ENCODE data around the gene HSH2D. TPM values are rescaled to one million over a fixed set of nuclear protein-coding genes. Genes with fewer than 3 reads are reported as not detected.
A peak's percentile ranks its signal among the peaks of the same experiment; 100 is the strongest.

HSH2D gene
- total and polyA plus RNA-seq, 9 of the 15 experiments (the other 6 are each of a cell fraction or from before 2014, with no cell fraction given): 0.03 to 1.1 (median 0.35) TPM; not detected in 1

GRCh38 chr19:16197188-16197621, 53.7 kb downstream of the HSH2D start (continued):
- TF ChIP-seq ZBTB33 (CRISPR knock-in tag; IDR thresholded peaks at IDR 0.05) (0 out of 2 replicates have a peak, but pooled peaks have one; percentile 4), CTCFL (IDR thresholded peaks at IDR 0.05; ENCODE audit: borderline replicate concordance, insufficient read depth, low read depth, low read length, poor library complexity, severe bottlenecking) (no peak), NFYB (IDR thresholded peaks at IDR 0.05; ENCODE audit: extremely low read depth, insufficient read length) (no peak), ZNF217 (CRISPR knock-in tag; IDR thresholded peaks at IDR 0.05) (no peak), KAT7 (CRISPR knock-in tag; IDR thresholded peaks at IDR 0.05; ENCODE audit: borderline replicate concordance) (no peak), HMG20A (CRISPR knock-in tag; conservative IDR thresholded peaks at IDR 0.05) (no peak), HNRNPUL1 (IDR thresholded peaks at IDR 0.05; ENCODE audit: low read length) (no peak), HMGXB4 (CRISPR knock-in tag; IDR thresholded peaks at IDR 0.05) (no peak), DEAF1 (CRISPR knock-in tag; IDR thresholded peaks at IDR 0.05) (no peak), SIN3B (IDR thresholded peaks at IDR 0.05; ENCODE audit: low read depth) (no peak), CREB1 (IDR thresholded peaks at IDR 0.05) (peak; percentile 35; the same call in 1 of the 2 replicates), CREB1 (CRISPR knock-in tag; IDR thresholded peaks at IDR 0.05) (no peak), RBM17 (IDR thresholded peaks at IDR 0.05; ENCODE audit: borderline replicate concordance, low read depth, low read length) (no peak), PCBP2 (IDR thresholded peaks at IDR 0.05; ENCODE audit: low read depth, low read length, poor library complexity, severe bottlenecking) (no peak)
- TF ChIP-seq, protein P1, sequence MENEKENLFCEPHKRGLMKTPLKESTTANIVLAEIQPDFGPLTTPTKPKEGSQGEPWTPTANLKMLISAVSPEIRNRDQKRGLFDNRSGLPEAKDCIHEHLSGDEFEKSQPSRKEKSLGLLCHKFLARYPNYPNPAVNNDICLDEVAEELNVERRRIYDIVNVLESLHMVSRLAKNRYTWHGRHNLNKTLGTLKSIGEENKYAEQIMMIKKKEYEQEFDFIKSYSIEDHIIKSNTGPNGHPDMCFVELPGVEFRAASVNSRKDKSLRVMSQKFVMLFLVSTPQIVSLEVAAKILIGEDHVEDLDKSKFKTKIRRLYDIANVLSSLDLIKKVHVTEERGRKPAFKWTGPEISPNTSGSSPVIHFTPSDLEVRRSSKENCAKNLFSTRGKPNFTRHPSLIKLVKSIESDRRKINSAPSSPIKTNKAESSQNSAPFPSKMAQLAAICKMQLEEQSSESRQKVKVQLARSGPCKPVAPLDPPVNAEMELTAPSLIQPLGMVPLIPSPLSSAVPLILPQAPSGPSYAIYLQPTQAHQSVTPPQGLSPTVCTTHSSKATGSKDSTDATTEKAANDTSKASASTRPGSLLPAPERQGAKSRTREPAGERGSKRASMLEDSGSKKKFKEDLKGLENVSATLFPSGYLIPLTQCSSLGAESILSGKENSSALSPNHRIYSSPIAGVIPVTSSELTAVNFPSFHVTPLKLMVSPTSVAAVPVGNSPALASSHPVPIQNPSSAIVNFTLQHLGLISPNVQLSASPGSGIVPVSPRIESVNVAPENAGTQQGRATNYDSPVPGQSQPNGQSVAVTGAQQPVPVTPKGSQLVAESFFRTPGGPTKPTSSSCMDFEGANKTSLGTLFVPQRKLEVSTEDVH (IDR thresholded peaks at IDR 0.05; ENCODE audit: low read depth, partially characterized antibody): no peak
- TF ChIP-seq, protein P2, sequence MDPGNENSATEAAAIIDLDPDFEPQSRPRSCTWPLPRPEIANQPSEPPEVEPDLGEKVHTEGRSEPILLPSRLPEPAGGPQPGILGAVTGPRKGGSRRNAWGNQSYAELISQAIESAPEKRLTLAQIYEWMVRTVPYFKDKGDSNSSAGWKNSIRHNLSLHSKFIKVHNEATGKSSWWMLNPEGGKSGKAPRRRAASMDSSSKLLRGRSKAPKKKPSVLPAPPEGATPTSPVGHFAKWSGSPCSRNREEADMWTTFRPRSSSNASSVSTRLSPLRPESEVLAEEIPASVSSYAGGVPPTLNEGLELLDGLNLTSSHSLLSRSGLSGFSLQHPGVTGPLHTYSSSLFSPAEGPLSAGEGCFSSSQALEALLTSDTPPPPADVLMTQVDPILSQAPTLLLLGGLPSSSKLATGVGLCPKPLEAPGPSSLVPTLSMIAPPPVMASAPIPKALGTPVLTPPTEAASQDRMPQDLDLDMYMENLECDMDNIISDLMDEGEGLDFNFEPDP (CRISPR knock-in tag; IDR thresholded peaks at IDR 0.05): no peak

Measured in K562 (cell line).